ENCODE measurements around the gene ARID1A.
"Not testable (repeated sequence)": the region's sequence is repeated elsewhere in the genome, so short reads cannot be mapped to it uniquely, and the experiment has no call there.

ARID1A gene

GRCh38 chr1:26697978-26698849 is 2.4 kb downstream of the ARID1A start:
- DNase-seq (ENCODE audit: low read depth in 2 of 2) = peak in 1 of 2 donors; percentile 17

DNA sequence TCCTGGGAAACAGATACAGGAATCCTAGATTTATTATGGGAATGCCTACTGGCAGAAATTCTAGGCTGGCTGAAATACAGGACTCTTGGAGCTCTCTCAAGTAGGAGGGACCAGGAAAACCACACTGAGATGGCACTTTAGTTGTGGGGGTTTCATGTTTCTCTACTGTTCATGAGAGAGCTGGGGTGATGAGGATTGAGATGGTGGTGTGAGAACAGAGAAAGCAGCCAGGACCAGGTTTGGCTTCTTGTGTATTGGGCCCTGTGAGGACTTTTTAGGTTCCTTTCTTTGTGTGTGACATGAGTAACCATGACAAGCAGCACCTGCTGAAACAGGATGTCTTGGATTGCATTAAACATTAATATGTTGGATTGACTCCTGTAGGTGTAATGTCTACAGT is 4.9 kb downstream of the ARID1A start:
- no peak for DNase-seq (ENCODE audit: low read depth in 2 of 2)

DNA sequence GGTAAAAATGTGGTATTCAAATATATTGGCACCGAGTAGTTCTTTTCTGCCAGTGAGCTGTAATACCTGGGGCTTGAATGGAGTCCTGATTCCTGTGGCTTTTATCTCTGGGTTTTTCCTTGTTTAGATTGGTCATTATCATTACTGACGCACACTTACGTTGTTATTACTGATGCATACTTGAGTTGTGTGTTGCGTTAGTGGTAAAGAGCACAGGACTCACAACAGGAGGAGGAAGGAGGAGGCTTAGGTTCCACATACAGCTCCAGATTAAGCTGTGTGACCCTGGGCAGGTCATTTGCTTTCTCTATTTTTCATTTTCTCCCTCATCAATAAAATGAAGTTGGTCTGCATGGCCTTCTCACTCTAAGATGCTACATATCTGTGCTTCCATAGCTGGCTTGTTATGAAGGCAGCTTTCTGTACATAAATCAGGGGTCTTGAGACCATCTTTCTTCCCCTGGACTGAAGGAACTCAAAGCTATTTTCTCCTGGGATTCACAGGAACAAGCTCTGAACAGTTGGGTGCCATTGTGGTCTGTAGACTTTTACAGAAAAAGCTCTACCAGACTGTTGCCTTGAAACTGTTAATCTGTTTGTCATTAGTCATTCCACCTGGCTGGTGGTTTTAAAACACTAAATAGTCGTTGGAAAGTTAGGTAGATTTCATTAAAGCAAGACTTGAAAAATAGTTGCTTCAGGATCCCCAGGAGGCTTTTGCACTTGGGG is 5.6 kb downstream of the ARID1A start:
- no peak for DNase-seq (ENCODE audit: low read depth in 2 of 2)

- no peak for DNase-seq (ENCODE audit: low read depth in 2 of 2)
Measured at GRCh38 chr1:26701995-26702679, 6.3 kb downstream of the ARID1A start.

GRCh38 chr1:26702680-26703038 is 6.8 kb downstream of the ARID1A start:
- no peak for DNase-seq (ENCODE audit: low read depth in 2 of 2)

DNA sequence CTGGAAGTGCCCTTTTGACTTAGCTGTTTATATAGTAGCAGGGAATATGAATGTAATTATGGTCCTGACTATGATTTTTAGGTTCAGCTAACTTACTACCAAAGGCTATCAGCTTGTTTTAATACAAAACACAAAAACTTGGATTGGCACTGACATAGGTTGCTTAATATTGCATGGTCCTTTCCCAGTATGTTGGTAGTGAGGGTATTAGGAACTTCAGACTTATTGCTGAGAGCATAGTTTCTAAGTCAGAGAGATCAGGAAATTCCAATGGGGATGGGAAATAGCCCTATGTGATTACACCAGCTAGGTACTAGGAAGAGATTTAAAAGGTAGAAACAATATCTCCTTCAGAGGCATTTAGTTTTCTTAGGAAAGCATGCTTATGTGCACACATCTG is 7.7 kb downstream of the ARID1A start:
- no peak for DNase-seq (ENCODE audit: low read depth in 2 of 2)

DNA sequence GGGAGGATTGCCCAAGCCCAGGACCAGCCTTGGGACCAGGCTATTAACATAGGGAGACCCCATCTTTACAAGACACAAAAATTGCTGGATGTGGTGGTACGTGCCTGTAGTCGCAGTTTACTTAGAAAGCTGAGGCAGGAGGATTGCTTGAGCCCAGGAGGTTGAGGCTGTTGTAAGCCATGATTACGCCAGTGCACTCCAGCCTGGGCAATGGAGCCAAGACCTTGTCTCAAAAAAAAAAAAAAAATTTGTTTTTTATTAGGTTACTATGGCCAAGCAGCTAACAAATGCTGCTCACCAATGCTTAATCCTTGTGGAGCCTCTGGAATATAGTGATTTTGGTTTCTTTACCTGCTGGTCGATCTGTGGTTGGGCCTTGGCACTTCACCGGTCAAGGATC is 8.8 kb downstream of the ARID1A start:
- no peak for DNase-seq (ENCODE audit: low read depth in 2 of 2)

DNA sequence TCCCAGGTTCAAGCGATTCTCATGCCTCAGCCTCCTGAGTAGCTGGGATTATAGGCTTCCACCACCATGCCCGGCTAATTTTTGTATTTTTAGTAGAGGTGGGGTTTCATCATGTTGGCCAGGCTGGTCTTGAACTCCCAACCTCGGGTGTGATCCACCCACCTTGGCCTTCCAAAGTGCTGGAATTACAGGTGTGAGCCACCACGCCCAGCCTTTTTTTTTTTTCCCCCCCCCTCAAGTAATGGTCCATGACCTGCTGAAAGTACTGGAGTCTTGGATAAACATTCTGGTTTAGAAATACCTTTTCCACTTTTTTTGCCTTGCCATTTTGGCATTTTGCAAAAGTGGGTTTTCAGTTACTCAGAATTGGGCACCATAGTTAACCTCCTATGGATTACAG is 9.4 kb downstream of the ARID1A start:
- DNase-seq (ENCODE audit: low read depth in 2 of 2) = not testable (repeated sequence)

DNA sequence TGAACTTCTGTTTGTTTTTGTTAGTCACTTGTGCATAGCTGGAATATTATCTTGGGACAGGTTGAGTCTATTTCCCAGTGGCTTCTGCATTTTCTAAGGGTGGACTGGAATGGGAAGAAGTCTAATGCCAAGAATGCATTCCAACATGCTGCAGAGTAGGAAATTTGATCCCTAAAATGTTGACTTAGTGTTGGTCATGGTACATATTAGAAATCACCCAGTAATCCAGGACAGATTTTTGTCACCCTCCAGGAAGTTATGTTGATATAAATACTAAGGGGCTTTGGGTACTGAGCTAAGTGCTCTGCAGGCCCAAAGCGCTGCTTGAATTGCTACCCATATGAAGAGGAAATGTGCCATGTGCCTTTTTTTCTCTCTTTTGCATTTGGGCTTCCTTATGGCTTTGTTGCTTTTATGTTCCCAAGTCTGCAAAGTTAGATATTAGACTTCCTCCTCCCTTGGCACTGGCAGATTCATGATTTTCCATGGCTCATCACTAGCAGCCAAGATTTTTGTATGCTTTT is 10.0 kb downstream of the ARID1A start:
- DNase-seq (ENCODE audit: low read depth in 2 of 2) = no peak

- no peak for DNase-seq (ENCODE audit: low read depth in 2 of 2)
Measured at GRCh38 chr1:26706315-26706714, 10.5 kb downstream of the ARID1A start.

GRCh38 chr1:26710811-26711210 is 15.0 kb downstream of the ARID1A start:
- DNase-seq (ENCODE audit: low read depth in 2 of 2) = no peak

- DNase-seq (ENCODE audit: low read depth in 2 of 2) = no peak
Measured at GRCh38 chr1:26711777-26712176, 16.0 kb downstream of the ARID1A start.

DNA sequence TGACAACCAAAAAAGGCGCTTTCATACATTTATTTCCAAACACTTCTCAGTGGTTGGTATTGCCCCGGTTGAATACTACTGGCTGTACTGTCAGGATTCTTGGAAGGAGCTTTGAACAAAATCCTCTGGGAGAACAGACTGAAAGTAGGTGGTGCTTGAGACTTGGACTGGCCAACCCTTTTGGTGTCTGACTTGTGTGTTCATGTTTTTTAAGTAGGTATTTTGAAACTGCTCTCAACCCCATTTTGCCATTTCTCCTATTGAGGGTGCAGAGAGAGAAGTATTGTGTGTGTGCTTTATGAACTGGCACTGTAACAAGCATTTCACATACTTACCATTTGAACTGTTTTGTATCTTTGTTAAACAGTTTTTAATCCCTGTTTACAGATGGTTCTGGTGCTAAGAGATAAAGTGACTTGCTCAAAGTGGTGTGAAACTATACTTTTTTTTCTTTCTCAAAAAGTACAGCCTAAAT is 21.2 kb downstream of the ARID1A start:
- DNase-seq (ENCODE audit: low read depth in 2 of 2) = no peak

DNA sequence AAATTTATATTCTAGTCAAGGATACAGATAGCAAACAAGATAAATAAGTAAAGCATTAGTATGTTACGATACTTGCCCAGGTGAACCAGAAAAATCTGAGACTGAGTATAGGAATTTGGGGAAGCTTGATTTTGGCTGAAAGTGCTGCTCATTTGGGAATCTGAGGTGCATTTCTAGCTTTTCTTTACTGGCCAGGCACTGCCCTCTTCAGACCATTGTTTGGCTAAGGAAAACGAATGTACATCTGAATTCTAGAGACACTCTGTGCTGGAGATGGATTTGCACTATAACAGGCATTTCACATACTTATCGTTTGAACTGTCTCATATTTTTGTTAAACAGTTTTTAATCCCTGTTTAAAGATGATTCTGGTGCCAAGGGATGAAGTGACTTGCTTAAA is 23.4 kb downstream of the ARID1A start:
- DNase-seq (ENCODE audit: low read depth in 2 of 2) = no peak

DNA sequence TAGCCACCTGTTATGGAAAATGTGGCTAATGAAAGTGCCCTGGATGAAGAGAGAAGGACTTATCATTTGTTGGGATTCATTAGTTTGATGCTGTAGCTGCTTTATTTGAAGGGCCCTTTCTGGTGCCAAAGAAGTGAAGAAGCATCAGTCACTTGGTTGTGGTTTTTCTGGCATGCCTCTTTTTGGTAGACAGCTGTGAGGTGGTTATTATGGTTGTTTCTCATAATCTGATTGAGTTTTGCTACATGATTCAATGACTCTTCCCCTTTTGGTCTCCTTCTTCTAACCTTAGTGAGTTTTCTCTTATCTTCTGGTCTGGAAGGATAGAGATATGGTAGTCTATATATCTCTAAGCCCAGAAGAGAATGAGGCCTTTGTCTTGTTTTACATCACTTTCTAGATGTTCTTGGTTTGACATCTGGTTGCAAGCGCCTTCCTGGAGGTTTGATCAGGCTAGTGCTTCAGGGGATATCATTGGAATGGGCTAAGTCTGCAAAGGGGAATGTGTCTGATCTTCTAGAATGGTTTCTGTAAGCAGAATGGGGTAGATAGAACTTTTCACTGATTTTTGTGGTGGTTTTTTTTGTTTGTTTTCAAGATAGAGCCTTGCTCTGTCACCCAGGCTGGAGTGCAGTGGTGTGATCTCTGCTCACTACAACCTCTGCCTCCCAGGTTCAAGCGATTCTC is 26.0 kb downstream of the ARID1A start:
- no peak for DNase-seq (ENCODE audit: low read depth in 2 of 2)

- DNase-seq (ENCODE audit: low read depth in 2 of 2) = no peak
Measured at GRCh38 chr1:26723013-26723991, 27.5 kb downstream of the ARID1A start.

- DNase-seq (ENCODE audit: low read depth in 2 of 2) = no peak
Measured at GRCh38 chr1:26724118-26724517, 28.3 kb downstream of the ARID1A start.

DNA sequence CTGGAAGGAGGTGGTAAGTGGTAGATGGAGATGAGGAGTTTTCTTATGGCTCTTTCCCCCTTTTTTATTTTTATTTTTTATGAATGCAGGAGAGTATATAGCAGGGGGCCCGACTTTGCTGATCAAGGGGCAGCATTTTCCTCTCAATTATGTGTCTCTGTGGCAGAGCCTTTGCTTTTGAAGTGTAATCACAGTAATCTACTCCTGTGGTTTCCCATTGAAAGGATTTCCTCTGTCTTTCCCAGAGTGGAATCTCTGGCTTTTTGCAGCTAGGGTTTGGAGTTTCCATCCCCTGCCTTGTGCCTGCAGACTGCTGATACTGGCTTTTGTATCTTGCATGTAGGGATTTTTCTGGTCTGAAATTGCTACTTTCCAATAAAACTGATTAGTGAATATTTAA is 29.1 kb downstream of the ARID1A start:
- no peak for DNase-seq (ENCODE audit: low read depth in 2 of 2)

GRCh38 chr1:26725904-26726303 is 30.1 kb downstream of the ARID1A start:
- not testable (repeated sequence) for DNase-seq (ENCODE audit: low read depth in 2 of 2)

- DNase-seq (ENCODE audit: low read depth in 2 of 2) = no peak
Measured at GRCh38 chr1:26726784-26727183, 31.0 kb downstream of the ARID1A start.

Data from stimulated activated CD4-positive, alpha-beta T cell treated with anti-CD3 and anti-CD28 coated beads, Interleukin-4, amount 100 ng/mL, for 48 hours (primary cell).